NCI-H69 (cell line): ENCODE data around the gene SP110.
A peak's percentile ranks its signal among the peaks of the same experiment; 100 is the strongest.
"Not testable (repeated sequence)": the region's sequence is repeated elsewhere in the genome, so short reads cannot be mapped to it uniquely, and the experiment has no call there.

Experiments
- DNase-seq: peaks from one replicate; lab custom pipeline; 2025; lab: John Stamatoyannopoulos, UW

Gene SP110

GRCh38 chr2:230224458-230224857, 4.7 kb upstream of the SP110 start:
- DNase-seq, result no peak

- not testable (repeated sequence) for DNase-seq
Observed at GRCh38 chr2:230222829-230223228, 3.0 kb upstream of the SP110 start.

GRCh38 chr2:230221493-230221892, 1.7 kb upstream of the SP110 start:
- DNase-seq, result no peak

GRCh38 chr2:230220347-230220969, 674 bp upstream of the SP110 start:
- no peak for DNase-seq

DNA sequence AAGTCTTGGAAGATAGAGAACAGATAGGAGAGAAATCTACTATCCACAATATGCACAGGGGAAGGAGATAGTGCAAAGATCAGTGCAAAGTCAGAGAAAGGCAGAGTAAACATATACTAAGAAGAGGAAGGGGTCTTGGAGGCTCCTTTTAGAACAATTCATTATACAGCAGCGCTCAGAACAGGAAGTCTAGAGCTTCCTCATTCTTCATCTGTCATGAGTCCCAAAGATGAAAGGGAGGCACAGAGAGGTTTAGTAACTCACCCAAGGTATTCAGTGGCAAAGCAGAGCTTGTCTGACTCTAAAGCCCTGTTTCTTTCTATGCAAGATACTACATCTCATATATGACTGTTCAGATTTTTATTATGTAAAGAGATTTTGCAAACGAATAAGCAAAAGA, 1.4 kb downstream of the SP110 start:
- no peak for DNase-seq

GRCh38 chr2:230217424-230217823, 2.4 kb downstream of the SP110 start:
- DNase-seq, result no peak

- no peak for DNase-seq
Observed at GRCh38 chr2:230216489-230216888, 3.3 kb downstream of the SP110 start.

- DNase-seq, result no peak
Observed at GRCh38 chr2:230209422-230210051, 10.2 kb downstream of the SP110 start.

GRCh38 chr2:230208576-230208975, 11.2 kb downstream of the SP110 start:
- no peak for DNase-seq

DNA sequence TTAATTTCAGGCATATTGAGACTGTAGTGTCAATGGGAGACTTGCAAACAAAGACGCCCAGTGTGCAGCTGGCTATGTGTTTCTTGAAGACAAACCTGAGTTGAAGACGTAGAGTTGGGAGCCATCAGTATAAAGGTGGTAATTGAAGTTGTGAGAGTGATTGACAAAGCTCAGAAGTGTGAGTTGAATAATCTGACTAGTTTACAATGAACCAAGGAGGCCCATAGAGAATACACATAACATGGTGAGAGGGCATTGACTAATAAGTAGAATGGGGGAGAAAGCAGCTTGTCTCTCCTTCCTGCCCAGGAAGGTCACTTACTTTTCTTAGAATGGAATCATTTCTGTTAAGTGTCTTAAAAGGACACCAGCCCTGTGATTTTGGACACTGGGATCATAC, 14.1 kb downstream of the SP110 start:
- DNase-seq, result no peak

GRCh38 chr2:230205034-230205433, 14.8 kb downstream of the SP110 start:
- no peak for DNase-seq

GRCh38 chr2:230203110-230203676, 16.6 kb downstream of the SP110 start:
- no peak for DNase-seq

- DNase-seq, result no peak
Observed at GRCh38 chr2:230202430-230203109, 17.2 kb downstream of the SP110 start.

DNA sequence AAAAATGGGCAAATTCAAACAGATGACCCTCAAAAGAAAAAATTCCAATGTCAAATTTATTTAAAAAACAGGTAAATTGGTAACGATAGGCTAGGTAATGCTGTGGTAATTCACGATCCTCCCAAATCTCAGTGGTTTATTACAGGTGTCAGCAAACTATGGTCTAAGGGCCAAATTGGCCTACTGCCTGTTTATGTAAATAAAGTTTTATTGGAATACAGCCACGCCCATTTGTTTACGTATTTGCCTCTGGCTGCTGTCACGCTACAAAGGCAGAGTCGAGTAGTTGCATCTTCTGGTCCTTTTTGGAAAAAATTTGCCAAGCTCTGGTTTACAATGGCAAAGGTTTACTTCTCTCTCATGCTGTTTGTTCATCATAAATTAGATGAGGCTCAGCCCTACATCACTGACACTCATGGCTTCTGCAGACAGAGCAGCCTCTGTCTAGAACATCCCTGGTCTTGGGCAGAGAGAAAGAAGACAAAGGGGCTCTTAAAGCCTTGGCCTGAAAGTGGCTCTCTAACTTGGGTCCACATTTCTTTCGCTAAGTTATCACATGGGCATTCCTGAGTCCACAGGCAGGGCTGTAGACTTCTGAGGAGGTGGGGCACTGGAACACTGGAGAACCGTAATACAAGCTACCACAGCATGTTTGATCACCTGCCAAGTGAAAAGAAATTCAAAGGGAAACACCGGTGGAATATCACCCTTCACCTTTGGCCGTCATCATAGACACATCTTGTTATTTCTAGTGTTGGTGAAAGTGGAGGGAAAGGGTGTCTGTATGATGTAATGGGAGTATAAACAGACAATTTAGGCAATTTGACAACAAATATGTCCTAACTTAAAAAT, 34.8 kb downstream of the SP110 start:
- peak; percentile 18 for DNase-seq

- no peak for DNase-seq
Observed at GRCh38 chr2:230181195-230181594, 38.6 kb downstream of the SP110 start.

DNA sequence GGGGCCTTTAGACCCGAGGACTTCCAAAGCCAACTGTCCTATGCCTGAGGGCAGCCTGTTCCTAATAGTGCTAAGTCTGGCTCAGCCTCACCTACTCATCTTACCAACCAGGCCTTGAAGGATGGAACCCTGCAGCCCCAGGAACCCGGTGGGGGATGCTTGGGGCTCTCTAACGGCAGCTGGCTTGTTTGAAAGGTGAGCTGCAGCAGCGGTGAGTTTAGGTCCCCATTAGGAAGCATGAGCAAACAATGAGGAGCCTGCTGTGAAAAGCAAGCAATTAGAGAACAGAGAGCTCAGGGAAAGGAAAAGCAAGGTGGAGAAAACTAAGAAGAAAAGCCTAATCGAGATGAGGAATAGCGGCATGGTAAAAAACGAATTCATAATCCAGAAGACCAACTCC, 39.9 kb downstream of the SP110 start:
- peak; percentile 27 for DNase-seq

DNA sequence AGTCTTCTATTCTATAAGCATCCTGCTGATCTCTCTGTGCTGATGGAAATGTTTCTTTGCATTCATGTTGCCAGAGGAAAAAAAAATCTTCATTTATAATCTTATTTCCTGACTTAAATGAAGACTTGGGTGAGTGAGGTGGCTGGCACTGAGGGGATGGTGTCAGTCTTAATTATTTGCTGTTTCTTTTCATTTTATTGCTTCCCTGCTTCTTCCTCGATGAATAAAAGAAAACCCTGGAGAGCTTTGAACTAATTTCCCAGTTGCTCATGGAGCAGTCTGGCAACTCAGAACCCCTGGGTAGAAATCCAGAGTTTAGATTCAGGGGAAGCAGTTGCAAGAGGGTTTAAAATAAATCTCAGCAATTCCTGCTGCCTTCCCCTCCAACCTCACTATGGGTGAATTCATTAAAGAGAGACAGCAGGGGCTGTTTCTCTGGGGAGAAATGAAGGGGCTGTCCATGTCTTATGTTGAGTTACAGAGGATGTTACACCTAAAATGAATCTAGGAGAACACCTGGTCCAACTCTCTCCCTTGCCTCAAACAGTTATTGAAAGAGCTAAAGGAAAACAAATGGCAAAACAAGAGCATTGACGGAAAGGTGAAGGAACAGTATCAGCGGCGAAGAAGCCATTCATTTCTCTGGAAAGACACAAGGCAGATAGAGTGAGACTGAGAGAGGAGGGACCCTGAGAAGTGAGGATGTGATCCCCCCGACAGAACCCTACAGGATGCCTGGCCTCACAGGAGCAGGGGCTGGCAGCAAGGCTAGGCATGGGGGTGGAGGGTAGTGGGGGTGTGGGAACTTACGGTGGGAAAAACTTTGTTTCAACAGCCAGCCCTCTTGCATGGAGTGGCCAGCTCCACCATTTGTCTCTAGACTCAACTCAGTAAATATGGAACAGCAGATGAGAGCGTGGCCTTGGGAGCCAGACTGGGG, 41.0 kb downstream of the SP110 start:
- DNase-seq, result no peak

DNA sequence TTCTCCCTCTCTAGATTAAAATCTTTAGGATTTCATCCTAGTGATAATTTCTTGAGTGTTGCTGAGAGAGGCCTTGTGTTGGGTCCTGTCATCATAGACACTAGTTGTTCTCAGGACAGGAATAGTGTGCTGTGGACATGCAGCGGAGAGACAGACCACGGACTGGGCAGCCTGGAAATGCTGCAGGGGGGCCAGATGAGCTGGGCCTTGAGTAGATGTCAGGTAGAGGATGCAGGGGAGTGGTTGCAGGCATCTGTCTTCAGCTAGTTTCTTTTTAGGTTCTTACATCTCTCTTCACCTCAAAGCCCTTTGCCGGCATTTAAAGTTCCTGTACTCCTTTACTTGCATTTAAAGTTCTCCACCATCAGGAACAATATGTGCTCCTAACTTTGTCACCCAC, 42.8 kb downstream of the SP110 start:
- no peak for DNase-seq

- no peak for DNase-seq
Observed at GRCh38 chr2:230174466-230174865, 45.3 kb downstream of the SP110 start.

- no peak for DNase-seq
Observed at GRCh38 chr2:230172852-230173251, 46.9 kb downstream of the SP110 start.

DNA sequence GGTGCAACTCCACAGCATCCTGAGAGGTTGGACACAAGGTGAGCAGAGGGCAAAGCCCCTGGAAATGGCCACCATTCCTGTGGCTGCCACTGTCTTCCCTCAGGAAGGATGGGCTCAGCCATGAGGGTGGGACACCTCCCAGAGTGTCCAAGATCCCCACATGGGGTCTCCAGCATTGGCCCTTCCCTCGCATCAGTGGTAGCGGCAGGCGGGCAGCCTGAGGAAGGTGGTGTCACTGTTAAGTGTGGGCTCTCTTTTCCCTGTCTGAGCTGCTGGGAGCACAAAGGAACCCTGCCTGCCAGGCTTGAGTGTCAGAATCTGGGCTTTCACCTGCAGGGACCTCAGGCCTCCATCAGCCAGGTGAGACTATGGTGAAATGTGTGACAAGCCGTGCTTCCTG, 47.6 kb downstream of the SP110 start:
- DNase-seq, result no peak
